ENCODE results near the gene SORBS1.

The SORBS1 gene

DNA sequence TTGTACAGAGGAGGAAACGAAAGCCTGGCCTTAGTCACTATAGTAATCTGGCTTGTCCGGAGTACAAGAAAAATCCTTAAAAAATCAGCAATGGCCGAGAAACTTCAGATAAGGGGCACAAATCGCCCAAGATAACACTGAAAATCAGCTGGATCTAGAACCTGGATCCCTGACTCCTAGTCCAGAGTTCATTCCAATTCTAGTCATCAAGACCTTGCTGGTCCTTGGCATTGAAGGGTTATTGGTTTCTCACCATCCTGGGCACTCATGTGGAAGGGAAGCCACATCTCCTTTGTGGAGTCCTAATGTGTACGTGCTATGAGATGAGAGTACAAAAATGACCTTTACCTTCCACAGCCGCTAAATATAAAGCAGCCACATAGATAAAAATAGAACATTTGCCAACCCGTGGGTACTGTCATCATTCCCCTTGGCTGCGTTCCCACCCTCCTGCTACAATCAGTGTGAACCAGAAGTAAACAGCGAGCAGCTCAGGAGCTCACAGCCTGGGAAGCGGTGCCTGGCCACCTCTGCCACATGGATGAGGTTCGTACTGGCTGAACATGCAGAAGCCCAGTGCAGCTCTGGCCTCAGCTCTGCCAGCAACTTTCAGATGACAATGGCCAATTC, 154.4 kb downstream of the SORBS1 start:
- H3F3A ChIP-seq (ENCODE audit: insufficient read depth, low read length): no peaks in the 10 kb centered on the region
- H3K9me2 ChIP-seq (replicated peaks; ENCODE audit: insufficient read depth, low read length): no peaks in the 10 kb centered on the region
- DNase-seq: no peak
- no peak overlapping the region for H3K27ac ChIP-seq (ENCODE audit: low read length)
- H3K4me1 ChIP-seq (ENCODE audit: low read length): no peaks in the 10 kb centered on the region
- no peaks in the 10 kb centered on the region for H3K36me3 ChIP-seq (replicated peaks; ENCODE audit: insufficient read depth, low read length)
- H3K27me3 ChIP-seq (replicated peaks; ENCODE audit: insufficient read depth, low read length): no peaks in the 10 kb centered on the region
- no peaks in the 10 kb centered on the region for H3K9me3 ChIP-seq (replicated peaks; ENCODE audit: insufficient read depth, low read length)
- H4K20me1 ChIP-seq (ENCODE audit: insufficient read depth, low read length): no peaks in the 10 kb centered on the region
- no peak overlapping the region for H3K9ac ChIP-seq (ENCODE audit: low read length)
- no peak overlapping the region for H3K4me2 ChIP-seq (ENCODE audit: low read depth, low read length)
- H2AFZ ChIP-seq (ENCODE audit: low read length): no peak overlapping the region
- no peak for TF ChIP-seq EZH2phosphoT487 (IDR thresholded peaks at IDR 0.05; ENCODE audit: low read length)
- TF ChIP-seq, protein P1, sequence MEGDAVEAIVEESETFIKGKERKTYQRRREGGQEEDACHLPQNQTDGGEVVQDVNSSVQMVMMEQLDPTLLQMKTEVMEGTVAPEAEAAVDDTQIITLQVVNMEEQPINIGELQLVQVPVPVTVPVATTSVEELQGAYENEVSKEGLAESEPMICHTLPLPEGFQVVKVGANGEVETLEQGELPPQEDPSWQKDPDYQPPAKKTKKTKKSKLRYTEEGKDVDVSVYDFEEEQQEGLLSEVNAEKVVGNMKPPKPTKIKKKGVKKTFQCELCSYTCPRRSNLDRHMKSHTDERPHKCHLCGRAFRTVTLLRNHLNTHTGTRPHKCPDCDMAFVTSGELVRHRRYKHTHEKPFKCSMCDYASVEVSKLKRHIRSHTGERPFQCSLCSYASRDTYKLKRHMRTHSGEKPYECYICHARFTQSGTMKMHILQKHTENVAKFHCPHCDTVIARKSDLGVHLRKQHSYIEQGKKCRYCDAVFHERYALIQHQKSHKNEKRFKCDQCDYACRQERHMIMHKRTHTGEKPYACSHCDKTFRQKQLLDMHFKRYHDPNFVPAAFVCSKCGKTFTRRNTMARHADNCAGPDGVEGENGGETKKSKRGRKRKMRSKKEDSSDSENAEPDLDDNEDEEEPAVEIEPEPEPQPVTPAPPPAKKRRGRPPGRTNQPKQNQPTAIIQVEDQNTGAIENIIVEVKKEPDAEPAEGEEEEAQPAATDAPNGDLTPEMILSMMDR (IDR thresholded peaks at IDR 0.05; ENCODE audit: low read length): no peak
- TF ChIP-seq EZH2 (optimal IDR thresholded peaks at IDR 0.05; ENCODE audit: low read depth, low read length): no peak
- H3K79me2 ChIP-seq (ENCODE audit: low read length): no peaks in the 10 kb centered on the region
- no peak overlapping the region for H3K4me3 ChIP-seq (ENCODE audit: low read length)

DNA sequence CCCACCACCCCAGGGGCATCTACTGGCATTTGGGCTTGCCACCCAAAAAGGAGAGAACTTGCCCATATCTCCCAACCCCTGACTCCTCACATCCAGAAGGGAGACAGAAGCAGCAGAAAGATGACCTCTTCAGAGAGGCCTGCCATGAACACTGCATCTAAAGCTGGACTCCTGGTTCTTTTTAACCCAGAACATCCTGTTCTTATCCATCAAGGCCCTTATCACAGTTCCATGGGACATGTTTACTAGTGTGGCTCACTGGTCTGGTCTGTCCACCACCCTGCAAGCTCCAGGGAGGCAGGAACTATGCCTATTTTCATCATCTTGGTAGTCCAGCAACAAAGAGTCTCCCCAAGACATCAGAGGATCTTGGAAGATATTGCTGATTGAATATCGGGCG, 155.5 kb downstream of the SORBS1 start:
- Histone ChIP-seq H3K27ac (ENCODE audit: low read length) (no peak overlapping the region), H3K4me3 (ENCODE audit: low read length) (no peak overlapping the region), H3K4me2 (ENCODE audit: low read depth, low read length) (no peak overlapping the region), H3K27me3 (replicated peaks; ENCODE audit: insufficient read depth, low read length) (no peaks in the 10 kb centered on the region), H3K9me3 (replicated peaks; ENCODE audit: insufficient read depth, low read length) (no peaks in the 10 kb centered on the region), H3K79me2 (ENCODE audit: low read length) (no peaks in the 10 kb centered on the region), H3K36me3 (replicated peaks; ENCODE audit: insufficient read depth, low read length) (no peaks in the 10 kb centered on the region), H3K4me1 (ENCODE audit: low read length) (no peaks in the 10 kb centered on the region), H3K9me2 (replicated peaks; ENCODE audit: insufficient read depth, low read length) (no peaks in the 10 kb centered on the region), H2AFZ (ENCODE audit: low read length) (no peak overlapping the region), H4K20me1 (ENCODE audit: insufficient read depth, low read length) (no peaks in the 10 kb centered on the region), H3F3A (ENCODE audit: insufficient read depth, low read length) (no peaks in the 10 kb centered on the region), H3K9ac (ENCODE audit: low read length) (no peak overlapping the region)
- no peak for TF ChIP-seq EZH2phosphoT487 (IDR thresholded peaks at IDR 0.05; ENCODE audit: low read length)
- TF ChIP-seq, protein P1 (IDR thresholded peaks at IDR 0.05; ENCODE audit: low read length): no peak
- no peak for TF ChIP-seq EZH2 (optimal IDR thresholded peaks at IDR 0.05; ENCODE audit: low read depth, low read length)
- no peak for DNase-seq

DNA sequence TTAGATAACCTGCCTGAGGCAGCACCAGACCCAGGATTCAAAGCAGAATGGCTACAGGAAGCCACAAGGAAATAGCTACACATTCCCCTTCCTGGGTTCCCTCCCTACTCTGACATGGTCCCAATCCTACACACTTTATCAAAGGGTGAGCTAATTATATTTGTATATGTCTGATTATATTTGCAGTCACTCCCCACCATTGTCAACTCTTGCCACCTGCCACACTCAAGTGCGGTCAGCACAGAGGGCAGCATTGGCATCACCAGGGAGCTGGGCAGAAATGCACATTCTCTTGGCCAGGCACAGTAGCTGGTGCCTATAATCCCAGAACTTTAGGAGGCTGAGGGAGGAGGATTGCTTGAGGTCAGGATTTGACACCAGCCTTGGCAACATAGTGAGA, 156.3 kb downstream of the SORBS1 start:
- Histone ChIP-seq H3K4me1 (ENCODE audit: low read length) (no peaks in the 10 kb centered on the region), H3K79me2 (ENCODE audit: low read length) (no peaks in the 10 kb centered on the region)

More for the DNA sequence above, 156.3 kb downstream of the SORBS1 start:
- Histone ChIP-seq H4K20me1 (ENCODE audit: insufficient read depth, low read length) (no peaks in the 10 kb centered on the region), H3F3A (ENCODE audit: insufficient read depth, low read length) (no peaks in the 10 kb centered on the region), H3K4me3 (ENCODE audit: low read length) (no peak overlapping the region), H3K9me3 (replicated peaks; ENCODE audit: insufficient read depth, low read length) (no peaks in the 10 kb centered on the region), H3K36me3 (replicated peaks; ENCODE audit: insufficient read depth, low read length) (no peaks in the 10 kb centered on the region), H3K9me2 (replicated peaks; ENCODE audit: insufficient read depth, low read length) (no peaks in the 10 kb centered on the region), H3K9ac (ENCODE audit: low read length) (no peak overlapping the region), H3K27me3 (replicated peaks; ENCODE audit: insufficient read depth, low read length) (no peaks in the 10 kb centered on the region), H3K27ac (ENCODE audit: low read length) (no peak overlapping the region), H3K4me2 (ENCODE audit: low read depth, low read length) (no peak overlapping the region), H2AFZ (ENCODE audit: low read length) (no peak overlapping the region)
- no peak for DNase-seq
- TF ChIP-seq, protein P1 (IDR thresholded peaks at IDR 0.05; ENCODE audit: low read length): no peak
- no peak for TF ChIP-seq EZH2phosphoT487 (IDR thresholded peaks at IDR 0.05; ENCODE audit: low read length)
- no peak for TF ChIP-seq EZH2 (optimal IDR thresholded peaks at IDR 0.05; ENCODE audit: low read depth, low read length)
